Fibroblast of lung (primary cell): Measurements from ENCODE around the gene PPP1R13B.

Source experiments
- EZH2 ChIP-seq: IDR thresholded peaks from 2 replicates; pipeline ENCODE4 v1.5.1; 2012; ENCODE audit warnings: low read length, control low read depth, mild to moderate bottlenecking; ENCODE audit errors: missing control alignments
- TF ChIP-seq, protein P1 (sequence below), 2 donors: IDR thresholded peaks in 1 of 2; conservative IDR thresholded peaks in 1 of 2; 1 replicate in 1 of 2; 2 replicates in 1 of 2; pipeline ENCODE4 v1.5.1; 2011 to 2012; ENCODE audit warnings: low read length in 2 of 2, control low read depth in 1 of 2, inconsistent platforms in 1 of 2, low read depth in 1 of 2, mild to moderate bottlenecking in 1 of 2

DNA sequence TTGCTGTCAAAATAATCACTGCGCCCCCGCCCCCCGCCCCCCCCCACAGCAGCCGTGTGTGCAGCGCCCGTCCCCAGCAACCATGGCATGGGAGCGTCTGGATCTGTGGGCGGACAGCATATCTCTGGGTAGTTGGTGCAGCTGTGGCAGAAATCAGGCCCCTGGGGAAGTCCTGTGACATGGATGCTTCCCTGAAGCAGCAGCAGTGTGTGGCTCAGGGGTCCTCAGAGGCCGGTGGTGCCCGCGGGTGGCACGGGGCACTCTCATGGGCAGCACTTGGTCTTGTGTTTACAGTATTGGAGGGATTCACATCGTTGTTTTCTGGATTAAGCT is 151.3 kb downstream of the PPP1R13B start:
- TF ChIP-seq, protein P1, sequence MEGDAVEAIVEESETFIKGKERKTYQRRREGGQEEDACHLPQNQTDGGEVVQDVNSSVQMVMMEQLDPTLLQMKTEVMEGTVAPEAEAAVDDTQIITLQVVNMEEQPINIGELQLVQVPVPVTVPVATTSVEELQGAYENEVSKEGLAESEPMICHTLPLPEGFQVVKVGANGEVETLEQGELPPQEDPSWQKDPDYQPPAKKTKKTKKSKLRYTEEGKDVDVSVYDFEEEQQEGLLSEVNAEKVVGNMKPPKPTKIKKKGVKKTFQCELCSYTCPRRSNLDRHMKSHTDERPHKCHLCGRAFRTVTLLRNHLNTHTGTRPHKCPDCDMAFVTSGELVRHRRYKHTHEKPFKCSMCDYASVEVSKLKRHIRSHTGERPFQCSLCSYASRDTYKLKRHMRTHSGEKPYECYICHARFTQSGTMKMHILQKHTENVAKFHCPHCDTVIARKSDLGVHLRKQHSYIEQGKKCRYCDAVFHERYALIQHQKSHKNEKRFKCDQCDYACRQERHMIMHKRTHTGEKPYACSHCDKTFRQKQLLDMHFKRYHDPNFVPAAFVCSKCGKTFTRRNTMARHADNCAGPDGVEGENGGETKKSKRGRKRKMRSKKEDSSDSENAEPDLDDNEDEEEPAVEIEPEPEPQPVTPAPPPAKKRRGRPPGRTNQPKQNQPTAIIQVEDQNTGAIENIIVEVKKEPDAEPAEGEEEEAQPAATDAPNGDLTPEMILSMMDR (conservative IDR thresholded peaks at IDR 0.05 in 1 of 2, IDR thresholded peaks at IDR 0.05 in 1 of 2; ENCODE audit: low read depth in 1 of 2, low read length in 2 of 2) = no peak
- no peak for TF ChIP-seq EZH2
